H9 (cell line): Measurements from ENCODE around the gene MIS18BP1. TPM values are rescaled to one million over a fixed set of nuclear protein-coding genes. Genes with fewer than 3 reads are reported as not detected.
A peak's percentile ranks its signal among the peaks of the same experiment; 100 is the strongest.

Experiments used
- DNase-seq: peaks from one replicate; pipeline ENCODE4 v3.0.0-alpha.2; 2017
- H2AFZ ChIP-seq: one replicate; pipeline ENCODE4 v1.6.1; 2013; ENCODE audit warnings: mild to moderate bottlenecking, low read length, control low read depth, moderate library complexity
- H2AK5ac ChIP-seq: 2 replicates; pipeline ENCODE4 v1.6.1; 2013; ENCODE audit warnings: low read length, control low read depth, mixed read lengths; ENCODE audit not compliant: insufficient read length
- H2BK120ac ChIP-seq: one replicate; pipeline ENCODE4 v1.6.1; 2013; ENCODE audit warnings: low read depth, mild to moderate bottlenecking, low read length, control low read depth, inconsistent platforms; ENCODE audit not compliant: poor library complexity, severe bottlenecking
- H2BK12ac ChIP-seq: 2 replicates; pipeline ENCODE4 v1.6.1; 2013; ENCODE audit warnings: low read length, control low read depth, mixed read lengths, low read depth; ENCODE audit not compliant: insufficient read length
- H2BK15ac ChIP-seq: 2 replicates; pipeline ENCODE4 v1.6.1; 2013; ENCODE audit warnings: low read depth, low read length, control low read depth
- H2BK20ac ChIP-seq: one replicate; pipeline ENCODE4 v1.6.1; 2013; ENCODE audit warnings: low read depth, mild to moderate bottlenecking, low read length, control low read depth, inconsistent platforms; ENCODE audit not compliant: poor library complexity, severe bottlenecking
- H2BK5ac ChIP-seq: 2 replicates; pipeline ENCODE4 v1.6.1; 2013; ENCODE audit warnings: low read length, control low read depth, mixed read lengths; ENCODE audit not compliant: insufficient read length
- H3K14ac ChIP-seq: 2 replicates; pipeline ENCODE4 v1.6.1; 2013; ENCODE audit warnings: low read length, control low read depth; ENCODE audit not compliant: insufficient read depth
- H3K18ac ChIP-seq: 2 replicates; pipeline ENCODE4 v1.6.1; 2013; ENCODE audit warnings: low read depth, mild to moderate bottlenecking, mixed read lengths, low read length, control low read depth; ENCODE audit not compliant: insufficient read length
- H3K23ac ChIP-seq: 2 replicates; pipeline ENCODE4 v1.6.1; 2013; ENCODE audit warnings: low read length, control low read depth, mixed read lengths, low read depth; ENCODE audit not compliant: insufficient read length
- H3K23me2 ChIP-seq: 2 replicates; pipeline ENCODE4 v1.6.1; 2013; ENCODE audit warnings: low read depth, mild to moderate bottlenecking, mixed read lengths, low read length, control low read depth; ENCODE audit not compliant: insufficient read length, poor library complexity, severe bottlenecking
- H3K27ac ChIP-seq: 2 replicates; pipeline ENCODE4 v1.5.1; 2013; ENCODE audit warnings: low read length, control low read depth, mixed read lengths, low read depth; ENCODE audit not compliant: insufficient read length
- H3K27me3 ChIP-seq: 2 replicates; pipeline ENCODE4 v1.6.1; 2013; ENCODE audit warnings: low read length, control low read depth, inconsistent platforms; ENCODE audit not compliant: insufficient read depth
- H3K4ac ChIP-seq: 2 replicates; pipeline ENCODE4 v1.6.1; 2013; ENCODE audit warnings: low read depth, mild to moderate bottlenecking, control low read depth, inconsistent platforms, low read length, moderate library complexity
- H3K4me1 ChIP-seq: 2 replicates; pipeline ENCODE4 v1.6.1; 2013; ENCODE audit warnings: low read length, control low read depth, inconsistent platforms; ENCODE audit not compliant: insufficient read depth
- H3K4me2 ChIP-seq: 2 replicates; pipeline ENCODE4 v1.6.1; 2013; ENCODE audit warnings: low read length, control low read depth, mixed read lengths; ENCODE audit not compliant: insufficient read length, insufficient read depth
- H3K56ac ChIP-seq: 2 replicates; pipeline ENCODE4 v1.6.1; 2013; ENCODE audit warnings: low read depth, mild to moderate bottlenecking, mixed read lengths, low read length, control low read depth; ENCODE audit not compliant: insufficient read length
- H3K79me1 ChIP-seq: 2 replicates; pipeline ENCODE4 v1.6.1; 2013; ENCODE audit warnings: low read depth, mild to moderate bottlenecking, moderate library complexity, low read length, control low read depth, inconsistent platforms; ENCODE audit not compliant: insufficient read depth, poor library complexity, severe bottlenecking
- H3K79me2 ChIP-seq: 2 replicates; pipeline ENCODE4 v1.6.1; 2013; ENCODE audit warnings: low read length, control low read depth, inconsistent platforms; ENCODE audit not compliant: insufficient read depth
- H3K9ac ChIP-seq: 2 replicates; pipeline ENCODE4 v1.6.1; 2013; ENCODE audit warnings: low read length, control low read depth, mixed read lengths; ENCODE audit not compliant: insufficient read length; ENCODE audit errors: extremely low read depth
- H3K9me3 ChIP-seq: one replicate; pipeline ENCODE4 v1.6.1; 2013; ENCODE audit warnings: low read depth, low read length, inconsistent platforms; ENCODE audit not compliant: control insufficient read depth
- H3T11ph ChIP-seq: one replicate; pipeline ENCODE4 v1.6.1; 2013; ENCODE audit warnings: mild to moderate bottlenecking, low read length, control low read depth, inconsistent platforms
- H4K20me1 ChIP-seq: one replicate; pipeline ENCODE4 v1.6.1; 2013; ENCODE audit not compliant: control insufficient read depth, insufficient read length, insufficient read depth
- H4K5ac ChIP-seq: 2 replicates; pipeline ENCODE4 v1.6.1; 2013; ENCODE audit warnings: low read depth, mild to moderate bottlenecking, mixed read lengths, low read length, control low read depth; ENCODE audit not compliant: insufficient read length
- H4K8ac ChIP-seq: replicated peaks from 2 replicates; pipeline ENCODE4 v1.6.1; 2013; ENCODE audit warnings: low read length, control low read depth, mixed read lengths, low read depth; ENCODE audit not compliant: insufficient read length
- H4K91ac ChIP-seq: 2 replicates; pipeline ENCODE4 v1.6.1; 2013; ENCODE audit warnings: low read depth, mild to moderate bottlenecking, moderate library complexity, mixed read lengths, low read length, control low read depth; ENCODE audit not compliant: insufficient read length
- H3K27ac Mint-ChIP-seq, 3 experiments: 2 replicates in 2 of 3; 3 replicates in 1 of 3; pipeline ENCODE4 v1.8.0; 2020 to 2021; ENCODE audit warnings: mixed read lengths in 3 of 3, mild to moderate bottlenecking in 1 of 3, moderate library complexity in 1 of 3
- H3K27me3 Mint-ChIP-seq: 2 replicates; pipeline ENCODE4 v1.8.0; 2021; ENCODE audit warnings: low read depth, mild to moderate bottlenecking, moderate library complexity, mixed read lengths
- H3K36me3 Mint-ChIP-seq, 3 experiments: 2 replicates in 2 of 3; 3 replicates in 1 of 3; pipeline ENCODE4 v1.8.0; 2020 to 2021; ENCODE audit warnings: low read depth in 3 of 3, mixed read lengths in 3 of 3; ENCODE audit not compliant: insufficient read depth in 1 of 3
- H3K4me1 Mint-ChIP-seq, 2 experiments: 2 replicates each; pipeline ENCODE4 v1.8.0; 2020; ENCODE audit warnings: mixed read lengths in 2 of 2
- H3K4me3 Mint-ChIP-seq, 2 experiments: 2 replicates in 1 of 2; 3 replicates in 1 of 2; pipeline ENCODE4 v1.8.0; 2020 to 2021; ENCODE audit warnings: mild to moderate bottlenecking in 2 of 2, mixed read lengths in 2 of 2, moderate library complexity in 1 of 2
- H3K9me3 Mint-ChIP-seq, 2 experiments: 2 replicates in 1 of 2; 3 replicates in 1 of 2; pipeline ENCODE4 v1.8.0; 2020; ENCODE audit warnings: mild to moderate bottlenecking in 2 of 2, mixed read lengths in 2 of 2, moderate library complexity in 1 of 2
- total RNA-seq: library from RNA; stranded (reverse); gene quantifications from 2 replicates; pipeline ENCODE4 v1.2.1, GENCODE V29; 2021
- TF ChIP-seq, protein P1 (sequence below): fragments of 200-600 bp; sonication (generic); conservative IDR thresholded peaks from 3 replicates; pipeline ENCODE4 v1.8.0; 2021; ENCODE audit warnings: antibody characterized with exemption, mild to moderate bottlenecking

MIS18BP1 gene
- total RNA-seq, 1 experiment from 2014 or later = 60.6 TPM

DNA sequence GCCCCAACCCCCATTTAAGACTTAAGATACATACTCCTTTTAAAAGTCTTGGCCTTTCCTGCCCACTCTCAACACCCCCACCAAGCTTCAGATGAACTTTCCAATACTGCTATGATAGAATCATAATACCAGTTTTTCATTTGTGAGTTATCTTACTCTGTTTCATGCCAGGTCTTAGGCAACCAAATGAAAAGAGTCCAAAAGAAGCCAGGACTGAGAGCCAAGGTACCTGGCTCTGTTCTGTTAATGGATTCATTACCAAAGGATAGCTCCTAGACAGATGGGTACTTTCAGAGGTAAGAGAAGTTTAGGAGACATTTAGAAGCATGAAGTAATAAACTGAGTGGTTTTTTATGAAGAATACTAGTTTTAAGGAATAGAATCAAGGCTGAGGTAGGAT lies 83.1 kb downstream of the MIS18BP1 start:
- no peak overlapping the region for H3K56ac ChIP-seq
- H3K79me1 ChIP-seq = no peaks in the 10 kb centered on the region
- H4K20me1 ChIP-seq = no peaks in the 10 kb centered on the region
- no peak overlapping the region for H4K8ac ChIP-seq
- no peak overlapping the region for H3T11ph ChIP-seq
- H2BK15ac ChIP-seq = no peak overlapping the region
- H2BK120ac ChIP-seq = no peak overlapping the region
- H3K4me2 ChIP-seq = no peak overlapping the region
- no peaks in the 10 kb centered on the region for H3K4me1 ChIP-seq
- Mint-ChIP-seq H3K36me3 (peaks cover 0 to 8% (median 6%) of the 10 kb centered on the region in 3 experiments; a peak in 4 of 7 replicates), H3K4me3 (no peak overlapping the region), H3K27ac (peak overlapping the region in 1 of 3 experiments; percentile 29; a peak in 1 of 7 replicates), H3K27me3 (no peaks in the 10 kb centered on the region), H3K9me3 (no peaks in the 10 kb centered on the region), H3K4me1 (no peaks in the 10 kb centered on the region)
- no peak overlapping the region for H4K91ac ChIP-seq
- no peak overlapping the region for H3K4ac ChIP-seq
- TF ChIP-seq, protein P1, sequence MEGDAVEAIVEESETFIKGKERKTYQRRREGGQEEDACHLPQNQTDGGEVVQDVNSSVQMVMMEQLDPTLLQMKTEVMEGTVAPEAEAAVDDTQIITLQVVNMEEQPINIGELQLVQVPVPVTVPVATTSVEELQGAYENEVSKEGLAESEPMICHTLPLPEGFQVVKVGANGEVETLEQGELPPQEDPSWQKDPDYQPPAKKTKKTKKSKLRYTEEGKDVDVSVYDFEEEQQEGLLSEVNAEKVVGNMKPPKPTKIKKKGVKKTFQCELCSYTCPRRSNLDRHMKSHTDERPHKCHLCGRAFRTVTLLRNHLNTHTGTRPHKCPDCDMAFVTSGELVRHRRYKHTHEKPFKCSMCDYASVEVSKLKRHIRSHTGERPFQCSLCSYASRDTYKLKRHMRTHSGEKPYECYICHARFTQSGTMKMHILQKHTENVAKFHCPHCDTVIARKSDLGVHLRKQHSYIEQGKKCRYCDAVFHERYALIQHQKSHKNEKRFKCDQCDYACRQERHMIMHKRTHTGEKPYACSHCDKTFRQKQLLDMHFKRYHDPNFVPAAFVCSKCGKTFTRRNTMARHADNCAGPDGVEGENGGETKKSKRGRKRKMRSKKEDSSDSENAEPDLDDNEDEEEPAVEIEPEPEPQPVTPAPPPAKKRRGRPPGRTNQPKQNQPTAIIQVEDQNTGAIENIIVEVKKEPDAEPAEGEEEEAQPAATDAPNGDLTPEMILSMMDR = no peak
- H3K79me2 ChIP-seq = no peaks in the 10 kb centered on the region
- no peak overlapping the region for H2AFZ ChIP-seq
- no peak overlapping the region for H3K23ac ChIP-seq
- H2AK5ac ChIP-seq = no peak overlapping the region
- DNase-seq = no peak
- no peaks in the 10 kb centered on the region for H3K27me3 ChIP-seq
- no peak overlapping the region for H4K5ac ChIP-seq
- no peaks in the 10 kb centered on the region for H3K9me3 ChIP-seq
- no peak overlapping the region for H3K14ac ChIP-seq
- no peak overlapping the region for H3K9ac ChIP-seq
- H2BK12ac ChIP-seq = no peak overlapping the region
- no peak overlapping the region for H2BK5ac ChIP-seq
- no peaks in the 10 kb centered on the region for H3K23me2 ChIP-seq
- no peak overlapping the region for H3K18ac ChIP-seq
- no peak overlapping the region for H3K27ac ChIP-seq
- H2BK20ac ChIP-seq = no peak overlapping the region
